DND-41 (cell line): ENCODE measurements around the gene VDAC2.
"Not testable (repeated sequence)": the region's sequence is repeated elsewhere in the genome, so short reads cannot be mapped to it uniquely, and the experiment has no call there.

Experiments used
- ATAC-seq: fragments of 200-7000 bp; cut with Tn5 transposase; 3 replicates; pipeline ENCODE4 v1.9.1; 2021; ENCODE audit warnings: low read depth; ENCODE audit not compliant: insufficient read depth
- DNase-seq: peaks from one replicate; pipeline ENCODE4 v3.0.0-alpha.2; 2020
- H2AFZ ChIP-seq: 2 replicates; pipeline ENCODE4 v1.6.0; 2012; ENCODE audit warnings: low read depth, low read length
- H3K27ac ChIP-seq: 2 replicates; pipeline ENCODE4 v1.5.1; 2012; ENCODE audit warnings: low read length, inconsistent platforms
- H3K27me3 ChIP-seq: fragments of 200-600 bp; sonication (generic); 2 replicates; pipeline ENCODE4 v1.6.0; 2012; ENCODE audit warnings: low read length, mild to moderate bottlenecking, inconsistent platforms; ENCODE audit not compliant: insufficient read depth, poor library complexity
- H3K36me3 ChIP-seq: 2 replicates; pipeline ENCODE4 v1.5.1; 2012; ENCODE audit warnings: low read length, inconsistent platforms; ENCODE audit not compliant: insufficient read depth
- H3K4me1 ChIP-seq: 2 replicates; pipeline ENCODE4 v1.5.1; 2012; ENCODE audit warnings: mild to moderate bottlenecking, low read length; ENCODE audit not compliant: insufficient read depth
- H3K4me2 ChIP-seq: 2 replicates; pipeline ENCODE4 v1.6.0; 2012; ENCODE audit warnings: mild to moderate bottlenecking, moderate library complexity, low read length, inconsistent platforms; ENCODE audit not compliant: insufficient read depth
- H3K4me3 ChIP-seq, 2 experiments: fragments of 200-600 bp in 1 of 2; shearing (Covaris generic) in 1 of 2; 2 replicates each; pipeline ENCODE4 v1.5.1; 2012 to 2016; ENCODE audit warnings: inconsistent platforms in 2 of 2, low read length in 2 of 2, mild to moderate bottlenecking in 2 of 2, low read depth in 1 of 2, moderate library complexity in 1 of 2
- H3K79me2 ChIP-seq: 2 replicates; pipeline ENCODE4 v1.6.0; 2012; ENCODE audit warnings: low read length, inconsistent platforms; ENCODE audit not compliant: insufficient read depth
- H3K9ac ChIP-seq: 2 replicates; pipeline ENCODE4 v1.6.0; 2012; ENCODE audit warnings: low read depth, mild to moderate bottlenecking, inconsistent platforms, low read length, moderate library complexity
- H3K9me3 ChIP-seq: 2 replicates; pipeline ENCODE4 v1.5.1; 2012; ENCODE audit warnings: low read length, moderate library complexity, mild to moderate bottlenecking, inconsistent platforms; ENCODE audit not compliant: insufficient read depth, severe bottlenecking
- H4K20me1 ChIP-seq: 2 replicates; pipeline ENCODE4 v1.6.0; 2012; ENCODE audit warnings: low read length; ENCODE audit not compliant: insufficient read depth
- EZH2 ChIP-seq: IDR thresholded peaks from 3 replicates; pipeline ENCODE4 v1.6.1; 2012; ENCODE audit warnings: borderline replicate concordance, low read depth, mild to moderate bottlenecking, moderate library complexity, low read length, inconsistent platforms; ENCODE audit not compliant: severe bottlenecking
- TF ChIP-seq, protein P1 (sequence below): IDR thresholded peaks from 2 replicates; pipeline ENCODE4 v1.5.1; 2012; ENCODE audit warnings: borderline replicate concordance, low read length, moderate library complexity, mild to moderate bottlenecking; ENCODE audit not compliant: poor library complexity, severe bottlenecking; ENCODE audit errors: extremely low read depth

The VDAC2 gene

DNA sequence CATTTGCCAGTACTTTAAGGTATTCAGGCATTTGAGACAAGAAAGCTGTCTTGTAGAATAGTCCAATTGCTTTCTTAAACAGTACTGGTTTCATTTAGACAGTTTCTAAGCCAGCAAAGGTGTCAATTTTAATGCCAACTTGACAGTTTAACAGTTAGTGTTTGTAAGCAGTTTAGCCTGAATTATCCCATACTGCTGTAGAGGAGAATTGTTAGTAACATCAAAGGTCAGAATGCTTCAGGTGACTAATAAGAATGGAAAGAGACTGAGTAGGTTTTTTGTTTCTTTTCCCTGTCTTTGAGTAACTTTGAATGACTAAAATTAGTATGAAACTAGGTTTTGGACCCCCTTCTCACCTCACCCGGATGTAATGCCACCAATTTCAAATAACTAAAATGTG, 29.5 kb upstream of the VDAC2 start:
- no peak overlapping the region for H3K27ac ChIP-seq
- H3K27me3 ChIP-seq = no peaks in the 10 kb centered on the region
- H3K36me3 ChIP-seq = peaks cover 26% of the 10 kb centered on the region; the same call in 1 of the 2 replicates
- no peaks in the 10 kb centered on the region for H3K4me1 ChIP-seq
- H3K79me2 ChIP-seq = no peaks in the 10 kb centered on the region
- ATAC-seq (no peak), DNase-seq (no peak)
- H3K9ac ChIP-seq = no peak overlapping the region
- no peaks in the 10 kb centered on the region for H3K9me3 ChIP-seq
- H3K4me2 ChIP-seq = no peak overlapping the region
- H4K20me1 ChIP-seq = no peaks in the 10 kb centered on the region
- H2AFZ ChIP-seq = no peak overlapping the region
- no peak overlapping the region for H3K4me3 ChIP-seq
- TF ChIP-seq EZH2 = no peak
- TF ChIP-seq, protein P1, sequence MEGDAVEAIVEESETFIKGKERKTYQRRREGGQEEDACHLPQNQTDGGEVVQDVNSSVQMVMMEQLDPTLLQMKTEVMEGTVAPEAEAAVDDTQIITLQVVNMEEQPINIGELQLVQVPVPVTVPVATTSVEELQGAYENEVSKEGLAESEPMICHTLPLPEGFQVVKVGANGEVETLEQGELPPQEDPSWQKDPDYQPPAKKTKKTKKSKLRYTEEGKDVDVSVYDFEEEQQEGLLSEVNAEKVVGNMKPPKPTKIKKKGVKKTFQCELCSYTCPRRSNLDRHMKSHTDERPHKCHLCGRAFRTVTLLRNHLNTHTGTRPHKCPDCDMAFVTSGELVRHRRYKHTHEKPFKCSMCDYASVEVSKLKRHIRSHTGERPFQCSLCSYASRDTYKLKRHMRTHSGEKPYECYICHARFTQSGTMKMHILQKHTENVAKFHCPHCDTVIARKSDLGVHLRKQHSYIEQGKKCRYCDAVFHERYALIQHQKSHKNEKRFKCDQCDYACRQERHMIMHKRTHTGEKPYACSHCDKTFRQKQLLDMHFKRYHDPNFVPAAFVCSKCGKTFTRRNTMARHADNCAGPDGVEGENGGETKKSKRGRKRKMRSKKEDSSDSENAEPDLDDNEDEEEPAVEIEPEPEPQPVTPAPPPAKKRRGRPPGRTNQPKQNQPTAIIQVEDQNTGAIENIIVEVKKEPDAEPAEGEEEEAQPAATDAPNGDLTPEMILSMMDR = no peak

DNA sequence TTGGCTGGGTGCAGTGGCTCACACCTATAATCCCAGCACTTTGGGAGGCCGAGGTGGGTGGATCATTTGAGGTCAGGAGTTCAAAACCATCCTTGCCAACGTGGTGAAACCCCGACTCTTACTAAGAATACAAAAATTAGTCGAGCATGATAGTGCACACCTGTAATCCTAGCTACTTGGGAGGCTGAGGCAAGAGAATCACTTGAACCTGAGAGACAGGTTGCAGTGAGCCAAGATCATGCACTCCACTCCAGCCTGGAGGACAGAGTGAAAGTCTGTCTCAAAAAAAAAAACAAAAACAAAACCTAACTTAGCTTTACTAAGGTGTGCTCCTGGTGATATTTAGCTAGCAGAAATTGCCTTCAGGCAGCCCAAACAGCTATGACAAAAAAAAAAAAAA, 24.3 kb upstream of the VDAC2 start:
- H3K27ac ChIP-seq = no peak overlapping the region
- H3K4me1 ChIP-seq = no peaks in the 10 kb centered on the region

DNA sequence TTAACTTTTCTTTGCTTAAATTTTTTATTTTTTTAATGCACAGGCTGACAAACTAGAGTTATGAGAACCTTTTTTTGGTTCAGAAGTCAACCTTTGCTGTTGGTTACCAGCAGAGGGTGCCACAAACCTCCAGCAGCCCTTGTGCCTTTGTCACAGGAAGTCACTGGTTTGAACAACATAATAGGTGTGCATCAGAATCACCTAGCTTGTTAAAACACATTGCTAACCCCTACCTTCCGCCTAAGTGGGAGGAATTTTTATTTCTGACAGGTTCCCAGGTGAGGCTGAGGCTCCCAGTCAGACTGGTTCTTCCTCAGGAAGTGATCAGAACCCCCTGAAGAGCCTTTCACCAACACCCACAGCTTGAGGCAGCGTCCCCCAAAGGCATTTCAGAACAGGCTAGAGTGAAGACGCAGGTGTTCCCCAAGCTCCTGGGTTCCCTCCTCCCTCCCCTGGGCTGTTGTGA, 22.6 kb upstream of the VDAC2 start:
- TF ChIP-seq EZH2 = no peak
- TF ChIP-seq, protein P1 = peak; percentile 75
- H3K27ac ChIP-seq = no peak overlapping the region
- DNase-seq = peak; percentile 67
- no peaks in the 10 kb centered on the region for H3K27me3 ChIP-seq
- H3K36me3 ChIP-seq = no peaks in the 10 kb centered on the region
- H3K4me3 ChIP-seq = no peak overlapping the region
- ATAC-seq = peak; percentile 87
- H2AFZ ChIP-seq = no peak overlapping the region; the same call in 1 of the 2 replicates
- no peaks in the 10 kb centered on the region for H3K4me1 ChIP-seq
- H3K4me2 ChIP-seq = no peak overlapping the region
- no peaks in the 10 kb centered on the region for H3K79me2 ChIP-seq
- no peaks in the 10 kb centered on the region for H4K20me1 ChIP-seq
- H3K9me3 ChIP-seq = no peaks in the 10 kb centered on the region
- H3K9ac ChIP-seq = no peak overlapping the region

More for the DNA sequence above, 24.3 kb upstream of the VDAC2 start:
- Histone ChIP-seq H3K79me2 (no peaks in the 10 kb centered on the region), H3K9me3 (no peaks in the 10 kb centered on the region), H3K4me2 (no peak overlapping the region), H3K4me3 (no peak overlapping the region), H3K36me3 (0 out of 2 replicates have a peak, but pooled peaks cover 5% of the 10 kb centered on the region), H4K20me1 (no peaks in the 10 kb centered on the region), H2AFZ (no peak overlapping the region), H3K9ac (no peak overlapping the region), H3K27me3 (no peaks in the 10 kb centered on the region)
- TF ChIP-seq, protein P1 = no peak
- TF ChIP-seq EZH2 = no peak
- ATAC-seq (no peak), DNase-seq (no peak)

DNA sequence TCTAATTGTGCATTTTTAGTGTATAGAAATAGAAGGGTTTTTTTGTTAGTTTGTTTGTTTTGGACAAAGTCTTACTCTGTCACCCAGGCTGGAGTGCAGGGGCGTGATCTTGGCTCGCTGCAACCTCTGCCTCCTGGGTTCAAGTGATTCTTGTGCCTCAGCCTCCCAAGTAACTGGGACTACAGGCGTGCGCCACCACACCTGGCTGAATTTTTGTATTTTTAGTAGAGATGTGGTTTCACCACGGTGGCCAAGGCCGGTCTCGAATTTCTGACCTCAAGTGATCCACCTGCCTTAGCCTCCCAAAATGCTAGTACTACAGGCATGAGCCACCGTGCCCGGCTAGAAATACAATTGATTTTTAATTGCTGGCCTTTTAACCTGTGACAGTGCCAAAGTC, 22.1 kb upstream of the VDAC2 start:
- H3K36me3 ChIP-seq, H2AFZ ChIP-seq, H3K9ac ChIP-seq, H3K4me1 ChIP-seq, DNase-seq, H3K79me2 ChIP-seq, H3K9me3 ChIP-seq, H3K4me2 ChIP-seq, H3K4me3 ChIP-seq, H3K27me3 ChIP-seq, ATAC-seq, H3K27ac ChIP-seq, H4K20me1 ChIP-seq: not testable (repeated sequence)
